GM19099 (cell line): ENCODE data around the gene ACTL8.

Experiments
- POLR2A ChIP-seq: IDR thresholded peaks from 3 replicates; pipeline ENCODE4 v1.6.1; 2011; ENCODE audit warnings: low read depth; ENCODE audit not compliant: insufficient read length; ENCODE audit errors: extremely low read depth

Gene ACTL8

GRCh38 chr1:17865912-17866739 is 111.0 kb downstream of the ACTL8 start:
- no peak for TF ChIP-seq POLR2A

GRCh38 chr1:17866740-17867029 is 111.6 kb downstream of the ACTL8 start:
- TF ChIP-seq POLR2A, result no peak

- TF ChIP-seq POLR2A, result no peak
These were observed 112.3 kb downstream of the ACTL8 start for GRCh38 chr1:17867470-17867869.

GRCh38 chr1:17869815-17870214 is 114.7 kb downstream of the ACTL8 start:
- no peak for TF ChIP-seq POLR2A

- TF ChIP-seq POLR2A, result no peak
These were observed 115.5 kb downstream of the ACTL8 start for GRCh38 chr1:17870679-17871078.

- TF ChIP-seq POLR2A, result no peak
These were observed 118.0 kb downstream of the ACTL8 start for GRCh38 chr1:17873007-17873675.

GRCh38 chr1:17874231-17874630 is 119.1 kb downstream of the ACTL8 start:
- TF ChIP-seq POLR2A, result no peak

GRCh38 chr1:17874710-17875109 is 119.6 kb downstream of the ACTL8 start:
- TF ChIP-seq POLR2A, result no peak

GRCh38 chr1:17875171-17875881 is 120.2 kb downstream of the ACTL8 start:
- no peak for TF ChIP-seq POLR2A

GRCh38 chr1:17875882-17876280 is 120.7 kb downstream of the ACTL8 start:
- no peak for TF ChIP-seq POLR2A
